WTC11 (cell line): ENCODE measurements around the gene TMA16.

ENCODE experiments used
- CTCF ChIP-seq: fragments of 200-600 bp; IDR thresholded peaks from 2 replicates; pipeline ENCODE4 v1.8.0; 2022; ENCODE audit warnings: antibody characterized with exemption
- ZNF232 ChIP-seq: sonication (generic); formaldehyde crosslinking; IDR thresholded peaks from 2 replicates; pipeline ENCODE4 v1.8.0; 2022; ENCODE audit warnings: mild to moderate bottlenecking, missing genetic modification reagents
- ZNF317 ChIP-seq: sonication (generic); formaldehyde crosslinking; IDR thresholded peaks from 2 replicates; pipeline ENCODE4 v1.8.1; 2023; ENCODE audit warnings: low read depth, mild to moderate bottlenecking, moderate library complexity, missing genetic modification reagents, borderline replicate concordance

- TF ChIP-seq ZNF232 (no peak), ZNF317 (CRISPR knock-in tag) (no peak), CTCF (no peak)
These were observed 6.1 kb downstream of the TMA16 start for GRCh38 chr4:163500586-163500985.
